ENCODE data around the gene HECTD4.
"Not testable (repeated sequence)": the region's sequence is repeated elsewhere in the genome, so short reads cannot be mapped to it uniquely, and the experiment has no call there.

The HECTD4 gene
- total RNA-seq: 130 to 207 (median 193) reads per million in 4 experiments

- peak; percentile 86 for DNase-seq
Observed at GRCh38 chr12:112381883-112382796, at the start of gene HECTD4. Gene HECTD4 (minus strand): TSS chr12:112382431. CDS start chr12:112382128, 303 bp downstream.

- DNase-seq: no peak
Observed at GRCh38 chr12:112431965-112432364, 49.7 kb upstream of the HECTD4 start.

- no peak for DNase-seq
Observed at GRCh38 chr12:112430929-112431328, 48.7 kb upstream of the HECTD4 start.

- no peak for DNase-seq
Observed at GRCh38 chr12:112427760-112428159, 45.5 kb upstream of the HECTD4 start.

GRCh38 chr12:112425582-112426382 lies 43.6 kb upstream of the HECTD4 start:
- no peak for DNase-seq

GRCh38 chr12:112424126-112424525 lies 41.9 kb upstream of the HECTD4 start:
- no peak for DNase-seq

GRCh38 chr12:112422531-112422930 lies 40.3 kb upstream of the HECTD4 start:
- DNase-seq: no peak

GRCh38 chr12:112421363-112421762 lies 39.1 kb upstream of the HECTD4 start:
- DNase-seq: no peak

- DNase-seq: no peak
Observed at GRCh38 chr12:112420740-112421139, 38.5 kb upstream of the HECTD4 start.

GRCh38 chr12:112419297-112420133 lies 37.3 kb upstream of the HECTD4 start:
- DNase-seq: no peak

- DNase-seq: peak; percentile 83
Observed at GRCh38 chr12:112418608-112419296, 36.5 kb upstream of the HECTD4 start, which contains the start of gene PTPN11. Gene PTPN11 (plus strand): TSS chr12:112418947. CDS start chr12:112419112, 165 bp downstream.

GRCh38 chr12:112418273-112418607 lies 36.0 kb upstream of the HECTD4 start:
- DNase-seq: no peak

GRCh38 chr12:112415457-112415856 lies 33.2 kb upstream of the HECTD4 start:
- not testable (repeated sequence) for DNase-seq

GRCh38 chr12:112413855-112414625 lies 31.8 kb upstream of the HECTD4 start:
- DNase-seq: no peak

GRCh38 chr12:112409906-112410244 lies 27.6 kb upstream of the HECTD4 start:
- no peak for DNase-seq

GRCh38 chr12:112409064-112409905 lies 27.1 kb upstream of the HECTD4 start, which contains the start of gene RPL6:
Gene RPL6 (minus strand): TSS chr12:112409605. CDS start chr12:112408656, 949 bp downstream.
- peak; percentile 62 for DNase-seq

GRCh38 chr12:112408621-112409020 lies 26.4 kb upstream of the HECTD4 start:
- DNase-seq: no peak

GRCh38 chr12:112407683-112408082 lies 25.5 kb upstream of the HECTD4 start:
- DNase-seq: not testable (repeated sequence)

GRCh38 chr12:112406519-112407488 lies 24.6 kb upstream of the HECTD4 start:
- no peak for DNase-seq

Measured in effector CD8-positive, alpha-beta T cell (primary cell).